ENCODE data around the gene TMTC4. TPM values are rescaled to one million over a fixed set of nuclear protein-coding genes. Genes with fewer than 3 reads are reported as not detected.

The TMTC4 gene
- total RNA-seq, 2 experiments from 2014 or later = 8.0 to 9.3 TPM

DNA sequence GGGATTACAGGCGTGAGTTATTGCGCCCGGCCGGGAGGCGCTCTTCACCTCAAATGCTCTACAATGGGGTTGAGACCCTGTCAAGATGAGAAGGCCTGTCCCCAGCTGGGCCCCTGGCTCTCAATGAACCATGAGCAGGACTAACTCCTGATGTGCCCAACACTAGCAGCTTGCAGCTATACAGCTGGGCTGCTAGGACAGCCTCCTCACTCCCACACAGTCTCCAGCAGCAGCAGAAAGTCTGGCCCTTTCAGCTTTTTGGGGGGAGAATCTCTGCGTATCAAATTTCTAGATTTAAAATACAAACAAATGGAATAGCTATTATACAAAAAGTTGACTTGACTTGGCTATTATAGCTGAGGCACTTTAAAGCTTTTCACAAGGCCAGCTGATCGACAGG is 30.2 kb downstream of the TMTC4 start:
- Histone ChIP-seq H3K9me3 (ENCODE audit: control insufficient read depth in 1 of 2, insufficient read depth in 1 of 2, low read length in 2 of 2) (no peaks in the 10 kb centered on the region), H3K27ac (ENCODE audit: low read depth in 1 of 2, low read length in 2 of 2) (no peak overlapping the region), H3K4me3 (ENCODE audit: low read length) (no peak overlapping the region), H3K27me3 (ENCODE audit: control insufficient read depth in 1 of 2, insufficient read depth in 2 of 2, low read length in 2 of 2) (no peaks in the 10 kb centered on the region), H3K36me3 (ENCODE audit: insufficient read depth, low read length) (peaks cover 12% of the 10 kb centered on the region), H3K4me1 (ENCODE audit: insufficient read depth, low read length) (no peaks in the 10 kb centered on the region)
- no peak overlapping the region for H3K4me3 Mint-ChIP-seq
- POLR2A ChIA-PET = no interaction called here
- ATAC-seq (ENCODE audit: poor library complexity) (no peak), DNase-seq (no peak)
- intact Hi-C loops (cut with DNase I, micrococcal nuclease) = no loop called here
- peaks cover 37% of the 10 kb centered on the region for H3K36me3 Mint-ChIP-seq (ENCODE audit: low read depth)
- TF ChIP-seq, protein P1, sequence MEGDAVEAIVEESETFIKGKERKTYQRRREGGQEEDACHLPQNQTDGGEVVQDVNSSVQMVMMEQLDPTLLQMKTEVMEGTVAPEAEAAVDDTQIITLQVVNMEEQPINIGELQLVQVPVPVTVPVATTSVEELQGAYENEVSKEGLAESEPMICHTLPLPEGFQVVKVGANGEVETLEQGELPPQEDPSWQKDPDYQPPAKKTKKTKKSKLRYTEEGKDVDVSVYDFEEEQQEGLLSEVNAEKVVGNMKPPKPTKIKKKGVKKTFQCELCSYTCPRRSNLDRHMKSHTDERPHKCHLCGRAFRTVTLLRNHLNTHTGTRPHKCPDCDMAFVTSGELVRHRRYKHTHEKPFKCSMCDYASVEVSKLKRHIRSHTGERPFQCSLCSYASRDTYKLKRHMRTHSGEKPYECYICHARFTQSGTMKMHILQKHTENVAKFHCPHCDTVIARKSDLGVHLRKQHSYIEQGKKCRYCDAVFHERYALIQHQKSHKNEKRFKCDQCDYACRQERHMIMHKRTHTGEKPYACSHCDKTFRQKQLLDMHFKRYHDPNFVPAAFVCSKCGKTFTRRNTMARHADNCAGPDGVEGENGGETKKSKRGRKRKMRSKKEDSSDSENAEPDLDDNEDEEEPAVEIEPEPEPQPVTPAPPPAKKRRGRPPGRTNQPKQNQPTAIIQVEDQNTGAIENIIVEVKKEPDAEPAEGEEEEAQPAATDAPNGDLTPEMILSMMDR (IDR thresholded peaks at IDR 0.05) = no peak
- H3K27ac Mint-ChIP-seq = no peak overlapping the region
- no peaks in the 10 kb centered on the region for H3K9me3 Mint-ChIP-seq
- no peaks in the 10 kb centered on the region for H3K27me3 Mint-ChIP-seq
- no peaks in the 10 kb centered on the region for H3K4me1 Mint-ChIP-seq (ENCODE audit: low read depth)
- CTCF ChIA-PET = no interaction called here

DNA sequence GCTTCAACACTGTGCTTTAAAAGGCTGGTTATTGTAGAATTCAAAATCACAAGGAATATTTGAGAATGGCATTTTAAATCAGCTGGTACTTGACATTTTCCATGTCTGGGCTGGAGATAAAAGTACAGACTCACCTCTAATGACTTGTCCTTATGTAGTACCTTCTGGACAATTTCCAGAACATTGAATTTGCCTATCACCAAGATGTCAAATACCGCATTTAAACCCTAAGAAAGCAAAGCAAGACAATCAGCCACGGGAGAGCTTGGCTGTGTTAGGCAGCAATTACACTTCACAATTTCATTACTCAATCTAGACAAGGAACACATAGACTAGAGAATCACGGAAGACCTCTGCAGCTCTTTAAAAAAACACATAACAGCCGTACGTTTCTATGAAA is 36.8 kb downstream of the TMTC4 start:
- no peaks in the 10 kb centered on the region for H3K27me3 ChIP-seq (ENCODE audit: control insufficient read depth in 1 of 2, insufficient read depth in 2 of 2, low read length in 2 of 2)
- peaks cover 48% of the 10 kb centered on the region for H3K36me3 ChIP-seq (ENCODE audit: insufficient read depth, low read length)
- H3K9me3 ChIP-seq (ENCODE audit: control insufficient read depth in 1 of 2, insufficient read depth in 1 of 2, low read length in 2 of 2) = no peaks in the 10 kb centered on the region
- TF ChIP-seq, protein P1 (IDR thresholded peaks at IDR 0.05) = no peak
- Mint-ChIP-seq H3K9me3 (no peaks in the 10 kb centered on the region), H3K27me3 (no peaks in the 10 kb centered on the region), H3K4me3 (no peak overlapping the region), H3K36me3 (ENCODE audit: low read depth) (peaks cover 83% of the 10 kb centered on the region), H3K4me1 (ENCODE audit: low read depth) (no peaks in the 10 kb centered on the region), H3K27ac (no peak overlapping the region)
- intact Hi-C loops (cut with DNase I, micrococcal nuclease) = no loop called here
- no peaks in the 10 kb centered on the region for H3K4me1 ChIP-seq (ENCODE audit: insufficient read depth, low read length)
- ChIA-PET CTCF (no interaction called here), POLR2A (interaction anchor here (1.3 kb wide), 1 partner anchor 37 kb away, joined by 4 read pairs; the partner anchor contains the start of gene TMTC4)
- ATAC-seq (ENCODE audit: poor library complexity) (no peak), DNase-seq (no peak)
- no peak overlapping the region for H3K4me3 ChIP-seq (ENCODE audit: low read length)
- no peak overlapping the region for H3K27ac ChIP-seq (ENCODE audit: low read depth in 1 of 2, low read length in 2 of 2)

DNA sequence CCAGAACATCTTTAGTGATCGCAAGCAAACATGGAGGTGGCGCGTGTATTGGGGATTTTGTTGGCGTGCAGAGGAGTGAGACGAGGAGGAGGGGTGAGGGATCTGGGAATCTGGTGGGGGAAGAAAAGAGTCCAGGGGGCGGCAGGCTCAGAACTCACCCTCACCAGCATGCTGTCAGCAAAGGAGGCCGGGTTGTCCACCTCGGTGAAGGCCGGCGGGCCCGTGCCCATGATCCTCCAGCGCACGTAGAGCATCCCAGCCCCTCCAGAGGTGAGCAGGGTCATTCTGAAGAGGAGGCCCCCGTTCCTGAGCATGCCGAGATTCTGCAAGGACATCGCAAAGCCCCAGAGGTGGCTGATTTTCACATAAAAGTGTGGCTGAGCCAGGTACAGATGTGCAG is 37.2 kb downstream of the TMTC4 start:
- ATAC-seq (ENCODE audit: poor library complexity) (no peak), DNase-seq (no peak)
- TF ChIP-seq, protein P1 (IDR thresholded peaks at IDR 0.05) = no peak
- Mint-ChIP-seq H3K9me3 (no peaks in the 10 kb centered on the region), H3K27ac (no peak overlapping the region), H3K4me3 (no peak overlapping the region), H3K4me1 (ENCODE audit: low read depth) (no peaks in the 10 kb centered on the region), H3K27me3 (no peaks in the 10 kb centered on the region), H3K36me3 (ENCODE audit: low read depth) (peaks cover 88% of the 10 kb centered on the region)
- H3K27ac ChIP-seq (ENCODE audit: low read depth in 1 of 2, low read length in 2 of 2) = no peak overlapping the region
- intact Hi-C loops (cut with DNase I, micrococcal nuclease) = no loop called here
- no peaks in the 10 kb centered on the region for H3K9me3 ChIP-seq (ENCODE audit: control insufficient read depth in 1 of 2, insufficient read depth in 1 of 2, low read length in 2 of 2)
- POLR2A ChIA-PET = interaction anchor here (1.3 kb wide), 1 partner anchor 37 kb away, joined by 4 read pairs; the partner anchor contains the start of gene TMTC4
- H3K36me3 ChIP-seq (ENCODE audit: insufficient read depth, low read length) = peaks cover 48% of the 10 kb centered on the region
- no peaks in the 10 kb centered on the region for H3K27me3 ChIP-seq (ENCODE audit: control insufficient read depth in 1 of 2, insufficient read depth in 2 of 2, low read length in 2 of 2)
- no peaks in the 10 kb centered on the region for H3K4me1 ChIP-seq (ENCODE audit: insufficient read depth, low read length)
- H3K4me3 ChIP-seq (ENCODE audit: low read length) = no peak overlapping the region
- CTCF ChIA-PET = no interaction called here
